Measurements from ENCODE around the gene ZNF106.

Gene ZNF106

GRCh38 chr15:42490671-42491538 lies at the start of gene ZNF106:
ZNF106 (minus strand) TSS chr15:42491141; CDS start chr15:42472289, 18,852 bp downstream.
- Mint-ChIP-seq H3K9me3 (no peaks in the 10 kb centered on the region), H3K4me3 (peak within 1 kb of the TSS; percentile 97), H3K4me1 (peaks cover 26% of the 10 kb centered on the region), H3K27ac (peak within 1 kb of the TSS; percentile 98), H3K36me3 (peaks cover 2% of the 10 kb centered on the region), H3K27me3 (no peaks in the 10 kb centered on the region)
- ATAC-seq (ENCODE audit: low read depth) = peak; percentile 64
- peak; percentile 85 to 89 for DNase-seq (ENCODE audit: low spot score in 2 of 2)

- no peak for ATAC-seq (ENCODE audit: low read depth)
- DNase-seq (ENCODE audit: low spot score in 2 of 2) = no peak
- peaks cover 25% of the 10 kb centered on the region for H3K36me3 Mint-ChIP-seq
- no peaks in the 10 kb centered on the region for H3K4me1 Mint-ChIP-seq
- no peak overlapping the region for H3K27ac Mint-ChIP-seq
- H3K9me3 Mint-ChIP-seq = no peaks in the 10 kb centered on the region
- no peaks in the 10 kb centered on the region for H3K27me3 Mint-ChIP-seq
- no peak overlapping the region for H3K4me3 Mint-ChIP-seq
Observed at GRCh38 chr15:42533246-42533645, 42.3 kb upstream of the ZNF106 start.

- H3K9me3 Mint-ChIP-seq = no peaks in the 10 kb centered on the region
- no peak for ATAC-seq (ENCODE audit: low read depth)
- H3K4me1 Mint-ChIP-seq = no peaks in the 10 kb centered on the region
- DNase-seq (ENCODE audit: low spot score in 2 of 2) = no peak
- H3K36me3 Mint-ChIP-seq = peaks cover 26% of the 10 kb centered on the region
- H3K27ac Mint-ChIP-seq = peak overlapping the region; percentile 91
- H3K4me3 Mint-ChIP-seq = no peak overlapping the region
- no peaks in the 10 kb centered on the region for H3K27me3 Mint-ChIP-seq
Observed at GRCh38 chr15:42528970-42529369, 38.0 kb upstream of the ZNF106 start.

- Mint-ChIP-seq H3K27me3 (no peaks in the 10 kb centered on the region), H3K9me3 (no peaks in the 10 kb centered on the region), H3K4me1 (no peaks in the 10 kb centered on the region), H3K36me3 (peaks cover 10% of the 10 kb centered on the region), H3K4me3 (no peak overlapping the region), H3K27ac (no peak overlapping the region)
- ATAC-seq (ENCODE audit: low read depth) (no peak), DNase-seq (ENCODE audit: low spot score in 2 of 2) (no peak)
Observed at GRCh38 chr15:42523331-42523730, 32.4 kb upstream of the ZNF106 start.

GRCh38 chr15:42511007-42511391 lies 20.1 kb upstream of the ZNF106 start:
- Mint-ChIP-seq H3K36me3 (peaks cover 19% of the 10 kb centered on the region), H3K27ac (peak overlapping the region; percentile 45), H3K27me3 (no peaks in the 10 kb centered on the region), H3K9me3 (no peaks in the 10 kb centered on the region), H3K4me1 (peaks cover 9% of the 10 kb centered on the region), H3K4me3 (no peak overlapping the region)
- DNase-seq (ENCODE audit: low spot score in 2 of 2) = no peak
- no peak for ATAC-seq (ENCODE audit: low read depth)

GRCh38 chr15:42510258-42511006 lies 19.5 kb upstream of the ZNF106 start:
- Mint-ChIP-seq H3K4me3 (no peak overlapping the region), H3K27ac (no peak overlapping the region), H3K36me3 (peaks cover 14% of the 10 kb centered on the region)

GRCh38 chr15:42508263-42508690 lies 17.3 kb upstream of the ZNF106 start:
- H3K27ac Mint-ChIP-seq = no peak overlapping the region
- H3K4me1 Mint-ChIP-seq = peaks cover 25% of the 10 kb centered on the region
- no peak for DNase-seq (ENCODE audit: low spot score in 2 of 2)
- no peak for ATAC-seq (ENCODE audit: low read depth)
- H3K27me3 Mint-ChIP-seq = no peaks in the 10 kb centered on the region
- no peaks in the 10 kb centered on the region for H3K9me3 Mint-ChIP-seq
- H3K36me3 Mint-ChIP-seq = peaks cover 4% of the 10 kb centered on the region
- no peak overlapping the region for H3K4me3 Mint-ChIP-seq

More at GRCh38 chr15:42510258-42511006, 19.5 kb upstream of the ZNF106 start:
- DNase-seq (ENCODE audit: low spot score in 2 of 2) (no peak), ATAC-seq (ENCODE audit: low read depth) (no peak)
- Mint-ChIP-seq H3K9me3 (no peaks in the 10 kb centered on the region), H3K4me1 (peaks cover 12% of the 10 kb centered on the region), H3K27me3 (no peaks in the 10 kb centered on the region)

- ATAC-seq (ENCODE audit: low read depth) (no peak), DNase-seq (ENCODE audit: low spot score in 2 of 2) (no peak)
- H3K9me3 Mint-ChIP-seq = no peaks in the 10 kb centered on the region
- no peak overlapping the region for H3K4me3 Mint-ChIP-seq
- H3K36me3 Mint-ChIP-seq = peaks cover 2% of the 10 kb centered on the region
- peaks cover 30% of the 10 kb centered on the region for H3K4me1 Mint-ChIP-seq
- no peaks in the 10 kb centered on the region for H3K27me3 Mint-ChIP-seq
- H3K27ac Mint-ChIP-seq = no peak overlapping the region
Observed at GRCh38 chr15:42507514-42507913, 16.6 kb upstream of the ZNF106 start.

GRCh38 chr15:42504631-42505030 lies 13.7 kb upstream of the ZNF106 start:
- no peak for DNase-seq (ENCODE audit: low spot score in 2 of 2)
- ATAC-seq (ENCODE audit: low read depth) = peak; percentile 18
- no peaks in the 10 kb centered on the region for H3K27me3 Mint-ChIP-seq
- H3K9me3 Mint-ChIP-seq = no peaks in the 10 kb centered on the region
- H3K36me3 Mint-ChIP-seq = no peaks in the 10 kb centered on the region
- H3K4me3 Mint-ChIP-seq = peak overlapping the region; percentile 77
- peaks cover 41% of the 10 kb centered on the region for H3K4me1 Mint-ChIP-seq
- peak overlapping the region; percentile 92 for H3K27ac Mint-ChIP-seq

GRCh38 chr15:42503825-42504224 lies 12.9 kb upstream of the ZNF106 start:
- peak overlapping the region; percentile 49 for H3K4me3 Mint-ChIP-seq
- H3K27me3 Mint-ChIP-seq = no peaks in the 10 kb centered on the region
- H3K9me3 Mint-ChIP-seq = no peaks in the 10 kb centered on the region
- no peaks in the 10 kb centered on the region for H3K36me3 Mint-ChIP-seq
- DNase-seq (ENCODE audit: low spot score in 2 of 2) = no peak
- peak overlapping the region; percentile 89 for H3K27ac Mint-ChIP-seq
- peaks cover 42% of the 10 kb centered on the region for H3K4me1 Mint-ChIP-seq
- ATAC-seq (ENCODE audit: low read depth) = peak; percentile 43

- DNase-seq (ENCODE audit: low spot score in 2 of 2) (no peak), ATAC-seq (ENCODE audit: low read depth) (no peak)
- Mint-ChIP-seq H3K27ac (peak overlapping the region; percentile 89), H3K4me3 (no peak overlapping the region), H3K9me3 (no peaks in the 10 kb centered on the region), H3K36me3 (peaks cover 3% of the 10 kb centered on the region), H3K4me1 (peaks cover 47% of the 10 kb centered on the region), H3K27me3 (no peaks in the 10 kb centered on the region)
Observed at GRCh38 chr15:42502477-42502876, 11.5 kb upstream of the ZNF106 start.

- H3K4me1 Mint-ChIP-seq = peaks cover 55% of the 10 kb centered on the region
- no peaks in the 10 kb centered on the region for H3K9me3 Mint-ChIP-seq
- ATAC-seq (ENCODE audit: low read depth) (no peak), DNase-seq (ENCODE audit: low spot score in 2 of 2) (no peak)
- H3K27me3 Mint-ChIP-seq = no peaks in the 10 kb centered on the region
- peak overlapping the region; percentile 14 for H3K4me3 Mint-ChIP-seq
- peak overlapping the region; percentile 87 for H3K27ac Mint-ChIP-seq
- peaks cover 4% of the 10 kb centered on the region for H3K36me3 Mint-ChIP-seq
Observed at GRCh38 chr15:42499858-42500609, 9.1 kb upstream of the ZNF106 start.

- peaks cover 4% of the 10 kb centered on the region for H3K36me3 Mint-ChIP-seq
- ATAC-seq (ENCODE audit: low read depth) (no peak), DNase-seq (ENCODE audit: low spot score in 2 of 2) (no peak)
- H3K27ac Mint-ChIP-seq = peak overlapping the region; percentile 87
- H3K9me3 Mint-ChIP-seq = no peaks in the 10 kb centered on the region
- no peaks in the 10 kb centered on the region for H3K27me3 Mint-ChIP-seq
- H3K4me1 Mint-ChIP-seq = peaks cover 54% of the 10 kb centered on the region
- H3K4me3 Mint-ChIP-seq = peak overlapping the region; percentile 36
Observed at GRCh38 chr15:42498212-42499068, 7.5 kb upstream of the ZNF106 start.

Measured in memory B cell (primary cell).